RWPE2 (cell line): ENCODE results near the gene CTXND1.
A peak's percentile ranks its signal among the peaks of the same experiment; 100 is the strongest.

Source experiments
- ATAC-seq: fragments of 200-7000 bp; cut with Tn5 transposase; 3 replicates; pipeline ENCODE4 v1.9.1; 2021; ENCODE audit warnings: low read depth
- DNase-seq: peaks from one replicate; pipeline ENCODE4 v3.0.0-alpha.2; 2020; ENCODE audit warnings: low spot score
- H3K27ac ChIP-seq: fragments of 450-650 bp; 2 replicates; pipeline ENCODE4 v1.5.1; 2017; ENCODE audit warnings: mild to moderate bottlenecking; ENCODE audit not compliant: poor library complexity, severe bottlenecking
- H3K27me3 ChIP-seq: fragments of 250-450 bp; sonication (Bioruptor Pico); 2 replicates; pipeline ENCODE4 v1.5.1; 2021; ENCODE audit warnings: mild to moderate bottlenecking, moderate library complexity; ENCODE audit not compliant: insufficient read depth, poor library complexity, severe bottlenecking
- H3K36me3 ChIP-seq: fragments of 250-450 bp; sonication (Bioruptor Pico); 2 replicates; pipeline ENCODE4 v1.5.1; 2020; ENCODE audit warnings: low read depth, mild to moderate bottlenecking, moderate library complexity
- H3K4me1 ChIP-seq: fragments of 250-450 bp; sonication (Bioruptor Pico); 2 replicates; pipeline ENCODE4 v1.5.1; 2021; ENCODE audit warnings: mild to moderate bottlenecking, moderate library complexity; ENCODE audit not compliant: insufficient read depth, poor library complexity, severe bottlenecking
- H3K4me3 ChIP-seq: fragments of 250-450 bp; sonication (Bioruptor Pico); 2 replicates; pipeline ENCODE4 v1.5.1; 2021; ENCODE audit warnings: mild to moderate bottlenecking, moderate library complexity; ENCODE audit not compliant: severe bottlenecking
- H3K9me3 ChIP-seq: fragments of 250-450 bp; sonication (Bioruptor Pico); 2 replicates; pipeline ENCODE4 v1.5.1; 2021; ENCODE audit warnings: mild to moderate bottlenecking, moderate library complexity; ENCODE audit not compliant: severe bottlenecking
- TF ChIP-seq, protein P1 (sequence below): fragments of 450-650 bp; IDR thresholded peaks from one replicate; pipeline ENCODE4 v1.5.1; 2017; ENCODE audit warnings: mild to moderate bottlenecking, moderate library complexity; ENCODE audit not compliant: poor library complexity, severe bottlenecking

Gene CTXND1

DNA sequence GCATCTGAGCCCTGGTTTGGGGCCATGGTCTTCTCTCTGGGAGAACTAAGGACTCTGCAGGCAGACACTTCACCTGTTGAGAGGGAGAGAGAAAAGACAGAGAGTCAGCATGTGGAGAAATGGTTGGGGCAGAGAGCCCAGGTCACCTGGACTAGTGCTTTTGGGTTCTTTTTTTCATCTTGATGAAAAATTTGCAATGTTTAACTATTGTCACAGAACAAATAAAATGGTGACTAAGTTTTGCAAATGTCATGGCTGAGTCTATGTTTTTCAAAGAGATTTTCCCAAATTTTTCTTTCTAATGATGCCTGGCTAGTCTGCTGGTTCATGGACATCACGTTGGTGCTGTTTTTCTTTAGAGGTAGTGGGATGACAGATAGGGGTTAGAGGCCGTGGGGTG, 81.4 kb downstream of the CTXND1 start:
- no peak overlapping the region for H3K4me3 ChIP-seq
- no peaks in the 10 kb centered on the region for H3K27me3 ChIP-seq
- DNase-seq = no peak
- H3K27ac ChIP-seq = no peak overlapping the region
- TF ChIP-seq, protein P1, sequence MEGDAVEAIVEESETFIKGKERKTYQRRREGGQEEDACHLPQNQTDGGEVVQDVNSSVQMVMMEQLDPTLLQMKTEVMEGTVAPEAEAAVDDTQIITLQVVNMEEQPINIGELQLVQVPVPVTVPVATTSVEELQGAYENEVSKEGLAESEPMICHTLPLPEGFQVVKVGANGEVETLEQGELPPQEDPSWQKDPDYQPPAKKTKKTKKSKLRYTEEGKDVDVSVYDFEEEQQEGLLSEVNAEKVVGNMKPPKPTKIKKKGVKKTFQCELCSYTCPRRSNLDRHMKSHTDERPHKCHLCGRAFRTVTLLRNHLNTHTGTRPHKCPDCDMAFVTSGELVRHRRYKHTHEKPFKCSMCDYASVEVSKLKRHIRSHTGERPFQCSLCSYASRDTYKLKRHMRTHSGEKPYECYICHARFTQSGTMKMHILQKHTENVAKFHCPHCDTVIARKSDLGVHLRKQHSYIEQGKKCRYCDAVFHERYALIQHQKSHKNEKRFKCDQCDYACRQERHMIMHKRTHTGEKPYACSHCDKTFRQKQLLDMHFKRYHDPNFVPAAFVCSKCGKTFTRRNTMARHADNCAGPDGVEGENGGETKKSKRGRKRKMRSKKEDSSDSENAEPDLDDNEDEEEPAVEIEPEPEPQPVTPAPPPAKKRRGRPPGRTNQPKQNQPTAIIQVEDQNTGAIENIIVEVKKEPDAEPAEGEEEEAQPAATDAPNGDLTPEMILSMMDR = no peak
- peaks cover 8% of the 10 kb centered on the region for H3K4me1 ChIP-seq
- H3K9me3 ChIP-seq = no peaks in the 10 kb centered on the region
- H3K36me3 ChIP-seq = peaks cover 8% of the 10 kb centered on the region; the same call in 1 of the 2 replicates
- no peak for ATAC-seq

DNA sequence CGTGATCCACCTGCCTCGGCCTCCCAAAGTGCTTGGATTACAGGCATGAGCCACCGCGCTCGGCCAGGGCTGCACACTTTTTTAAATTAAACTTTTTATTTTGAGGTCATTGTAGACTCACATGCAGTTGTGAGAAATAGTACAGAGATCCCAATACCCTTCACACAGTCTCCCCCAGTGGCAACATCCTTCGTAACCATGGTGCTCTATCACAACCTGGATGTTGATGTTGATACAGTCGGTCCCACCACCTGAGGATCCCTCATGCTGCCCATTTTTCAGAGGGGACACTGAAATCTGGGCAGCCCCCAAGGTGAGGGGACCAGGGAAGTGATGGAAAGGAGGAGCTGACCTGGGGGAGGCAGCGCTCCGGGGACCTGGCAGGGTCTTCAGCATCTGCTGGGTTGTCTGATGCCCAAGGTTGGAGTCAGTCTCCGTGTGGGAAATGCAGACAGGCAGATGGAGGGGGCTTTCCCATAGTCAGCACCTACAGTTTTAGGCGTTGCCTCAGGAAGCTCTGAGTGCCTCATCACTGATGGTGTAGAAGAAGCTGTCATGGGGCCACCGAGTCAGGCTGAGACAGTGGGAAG, 82.2 kb downstream of the CTXND1 start:
- Histone ChIP-seq H3K27me3 (no peaks in the 10 kb centered on the region), H3K27ac (no peak overlapping the region), H3K9me3 (no peaks in the 10 kb centered on the region), H3K4me1 (peaks cover 8% of the 10 kb centered on the region), H3K36me3 (peaks cover 9% of the 10 kb centered on the region; the same call in 1 of the 2 replicates), H3K4me3 (no peak overlapping the region)
- DNase-seq (no peak), ATAC-seq (no peak)
- TF ChIP-seq, protein P1 = no peak

DNA sequence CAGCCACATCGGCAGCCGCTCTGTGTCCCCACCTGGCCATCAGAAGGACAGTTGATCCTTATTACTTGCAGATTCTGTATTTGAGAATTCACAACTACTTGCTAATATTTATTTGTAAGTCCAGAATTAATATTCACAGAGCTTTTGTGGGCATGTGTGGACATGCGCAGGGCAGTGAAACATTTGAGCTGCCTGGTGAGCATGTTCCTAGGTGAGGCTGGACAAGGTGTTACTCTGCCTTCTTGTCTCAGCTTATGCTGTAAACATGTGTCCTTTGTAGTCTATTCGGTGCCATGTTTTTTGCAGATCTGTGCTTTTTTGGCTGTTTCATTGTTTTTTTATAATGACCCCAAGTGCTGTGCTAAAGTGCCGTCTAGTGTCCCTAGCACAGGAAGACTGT, 83.6 kb downstream of the CTXND1 start:
- Histone ChIP-seq H3K36me3 (peaks cover 19% of the 10 kb centered on the region), H3K27me3 (no peaks in the 10 kb centered on the region), H3K4me1 (peaks cover 6% of the 10 kb centered on the region), H3K27ac (no peak overlapping the region), H3K4me3 (no peak overlapping the region), H3K9me3 (no peaks in the 10 kb centered on the region)
- TF ChIP-seq, protein P1 = no peak
- ATAC-seq = no peak
- no peak for DNase-seq

DNA sequence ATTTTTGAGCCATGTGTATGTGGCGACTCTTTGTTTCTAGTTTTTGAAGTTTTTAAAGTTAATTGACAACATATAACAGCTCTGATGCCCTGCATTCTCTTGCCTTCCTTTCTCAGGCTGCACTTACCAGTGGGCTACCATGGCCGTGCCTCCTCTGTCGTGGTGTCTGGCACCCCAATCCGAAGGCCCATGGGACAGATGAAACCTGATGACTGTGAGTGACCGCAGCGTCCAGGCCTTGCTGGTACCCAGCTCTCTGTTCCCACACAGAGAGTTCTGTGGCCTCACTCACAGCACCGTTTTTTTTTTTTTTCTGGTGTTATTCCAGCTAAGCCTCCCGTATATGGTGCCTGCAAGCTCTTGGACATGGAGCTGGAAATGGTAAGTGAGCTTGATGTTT, 84.1 kb downstream of the CTXND1 start:
- Histone ChIP-seq H3K36me3 (peaks cover 19% of the 10 kb centered on the region), H3K4me3 (no peak overlapping the region), H3K27me3 (no peaks in the 10 kb centered on the region), H3K4me1 (peaks cover 6% of the 10 kb centered on the region), H3K27ac (no peak overlapping the region), H3K9me3 (no peaks in the 10 kb centered on the region)
- no peak for ATAC-seq
- TF ChIP-seq, protein P1 = no peak
- peak; percentile 43 for DNase-seq

DNA sequence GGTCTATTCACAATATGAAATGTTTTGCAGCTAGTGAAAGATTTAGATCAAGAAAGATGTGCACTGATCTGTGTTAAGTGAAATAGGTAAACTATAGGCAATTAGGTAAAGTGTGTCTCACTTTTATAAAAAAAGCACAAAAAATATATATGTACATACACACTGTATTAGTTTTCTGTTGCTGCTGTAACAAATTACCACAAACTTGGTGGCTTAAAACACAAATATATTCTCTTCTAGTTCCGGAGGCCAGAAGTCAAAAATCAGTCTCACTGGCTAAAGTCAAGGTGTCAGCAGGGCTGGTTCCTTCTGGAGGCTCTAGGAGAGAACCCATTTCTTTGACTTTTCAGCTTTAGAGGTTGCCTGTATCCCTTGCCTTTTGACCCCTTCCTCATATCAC, 88.1 kb downstream of the CTXND1 start:
- H3K36me3 ChIP-seq = peaks cover 38% of the 10 kb centered on the region
- H3K4me1 ChIP-seq = peaks cover 16% of the 10 kb centered on the region

More for the DNA sequence above, 88.1 kb downstream of the CTXND1 start:
- H3K4me3 ChIP-seq = no peak overlapping the region
- no peak overlapping the region for H3K27ac ChIP-seq
- H3K9me3 ChIP-seq = no peaks in the 10 kb centered on the region
- no peaks in the 10 kb centered on the region for H3K27me3 ChIP-seq
- DNase-seq = no peak
- TF ChIP-seq, protein P1 = no peak
- ATAC-seq = no peak
